Activated naive CD4-positive, alpha-beta T cell treated with Interleukin-2 at 50 U/mL for 16 hours (primary cell): ENCODE measurements around the gene TBXT.

Experiments used
- DNase-seq: peaks from one replicate; pipeline ENCODE4 v3.0.0-alpha.2; 2020

The TBXT gene

DNA sequence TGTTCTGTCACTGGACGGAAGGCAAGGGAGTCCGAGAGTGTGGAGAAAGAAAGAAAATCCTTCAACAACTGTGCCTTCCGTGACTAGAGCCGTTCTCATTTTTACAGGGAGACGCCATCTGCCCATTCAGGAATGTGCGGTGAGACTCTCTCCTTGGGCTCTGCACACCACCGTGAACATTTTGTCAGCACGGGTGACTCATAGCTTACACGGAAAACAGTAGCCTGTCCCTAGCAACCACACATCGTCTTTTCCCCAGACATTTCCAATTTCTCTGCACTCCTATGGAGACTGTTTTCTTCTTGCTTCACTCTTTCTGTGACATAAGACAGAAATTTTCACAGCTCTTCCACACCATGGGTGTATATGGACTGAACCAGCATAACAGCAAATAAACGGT is 55.1 kb downstream of the TBXT start:
- DNase-seq: no peak

DNA sequence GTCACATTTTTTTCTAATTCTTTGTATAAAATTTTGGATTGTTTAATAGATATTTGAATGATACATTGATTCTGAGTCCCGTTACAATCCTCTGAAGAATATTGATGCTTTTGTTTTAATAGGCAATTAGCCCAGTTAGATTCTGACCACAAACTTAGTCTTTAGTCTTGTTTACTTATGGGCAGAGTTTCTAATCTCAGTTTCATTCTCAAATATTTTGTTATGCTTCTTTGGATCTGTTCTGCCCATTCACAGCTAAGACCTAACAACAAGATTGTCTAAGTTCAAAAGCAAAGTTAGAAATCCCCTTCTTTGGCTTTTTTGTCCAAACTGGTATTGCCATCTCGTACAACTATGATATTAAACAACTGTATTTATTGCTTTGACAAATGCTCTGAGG is 58.0 kb downstream of the TBXT start:
- no peak for DNase-seq
